Activated CD4-positive, alpha-beta T cell treated with anti-CD3 and anti-CD28 coated beads for 24 hours (primary cell): ENCODE results near the gene RPS3.
"Not testable (repeated sequence)": the region's sequence is repeated elsewhere in the genome, so short reads cannot be mapped to it uniquely, and the experiment has no call there.

Source experiments
- DNase-seq, 2 donors: peaks; one replicate each; pipeline ENCODE4 v3.0.0-alpha.2; 2020; ENCODE audit warnings: low read depth in 2 of 2

The RPS3 gene

GRCh38 chr11:75380245-75380644 lies 19.1 kb upstream of the RPS3 start:
- DNase-seq: no peak

GRCh38 chr11:75380716-75381420 lies 18.4 kb upstream of the RPS3 start:
- DNase-seq: no peak

GRCh38 chr11:75383246-75383645 lies 16.1 kb upstream of the RPS3 start:
- DNase-seq: no peak

- DNase-seq: peak; percentile 60 to 76
Measured at GRCh38 chr11:75384438-75385080, 14.8 kb upstream of the RPS3 start.

- DNase-seq: no peak
Measured at GRCh38 chr11:75386942-75387630, 12.2 kb upstream of the RPS3 start.

GRCh38 chr11:75387736-75388294 lies 11.5 kb upstream of the RPS3 start:
- DNase-seq: no peak

GRCh38 chr11:75388386-75389275 lies 10.7 kb upstream of the RPS3 start:
- peak; percentile 47 to 54 for DNase-seq

- no peak for DNase-seq
Measured at GRCh38 chr11:75389276-75389605, 10.1 kb upstream of the RPS3 start.

GRCh38 chr11:75389925-75390324 lies 9.4 kb upstream of the RPS3 start:
- no peak for DNase-seq

- DNase-seq: no peak
Measured at GRCh38 chr11:75394085-75394840, 5.1 kb upstream of the RPS3 start.

GRCh38 chr11:75398906-75399305 lies 412 bp upstream of the RPS3 start:
- no peak for DNase-seq

GRCh38 chr11:75400146-75400865 lies 988 bp downstream of the RPS3 start:
- DNase-seq: no peak

- DNase-seq: no peak
Measured at GRCh38 chr11:75402002-75402773, 2.9 kb downstream of the RPS3 start.

GRCh38 chr11:75403037-75403436 lies 3.7 kb downstream of the RPS3 start:
- DNase-seq: no peak

GRCh38 chr11:75403983-75404658 lies 4.8 kb downstream of the RPS3 start:
- no peak for DNase-seq

- no peak for DNase-seq
Measured at GRCh38 chr11:75406338-75406777, 7.0 kb downstream of the RPS3 start.

- no peak for DNase-seq
Measured at GRCh38 chr11:75408957-75409219, 9.6 kb downstream of the RPS3 start.

GRCh38 chr11:75409971-75410370 lies 10.7 kb downstream of the RPS3 start:
- DNase-seq: not testable (repeated sequence)

GRCh38 chr11:75413146-75413545 lies 13.8 kb downstream of the RPS3 start:
- not testable (repeated sequence) for DNase-seq
